GM12878 (cell line): Measurements from ENCODE around the gene TIPARP. TPM values are rescaled to one million over a fixed set of nuclear protein-coding genes. Genes with fewer than 3 reads are reported as not detected.

Experiments used
- ATAC-seq: fragments of 200-7000 bp; cut with Tn5 transposase; 3 replicates; pipeline ENCODE4 v1.9.1; 2020; ENCODE audit warnings: mild to moderate bottlenecking, moderate library complexity
- BruUV-seq: library from RNA; stranded (reverse); fragments of 400-500 nt; replicated peaks from 2 replicates; lab custom pipeline; 2021; lab: Mats Ljungman, UMichigan
- CTCF ChIA-PET: fragments of 300-600 bp; sonication (Branson Sonifier 250); formaldehyde crosslinking; extraction: SDS; loops from one replicate; lab custom pipeline; 2021; ENCODE audit warnings: inconsistent platforms; lab: Yijun Ruan, JAX
- POLR2A ChIA-PET: fragments of 350-600 bp; formaldehyde crosslinking; extraction: SDS; loops from one replicate; lab custom pipeline; 2021; ENCODE audit warnings: inconsistent platforms; lab: Charles Lee
- RAD21 ChIA-PET: fragments of 300-600 bp; sonication (Branson Sonifier 250); formaldehyde crosslinking; loops from one replicate; lab custom pipeline; 2023; ENCODE audit warnings: antibody characterized with exemption; ENCODE audit not compliant: unreplicated experiment; lab: Charles Lee
- SMC1A ChIA-PET: fragments of 300-600 bp; sonication (Branson Sonifier 250); formaldehyde crosslinking; loops from one replicate; lab custom pipeline; 2023; ENCODE audit not compliant: unreplicated experiment, uncharacterized antibody; lab: Charles Lee
- DNase-seq: peaks from one replicate; pipeline ENCODE4 v3.0.0-alpha.2; 2011; ENCODE audit warnings: low read depth, low spot score
- FAIRE-seq: peaks from 3 replicates; lab custom pipeline; 2011; peaks lifted over from hg19 to GRCh38; lab: Jason Lieb, UNC
- H2AFZ ChIP-seq: 2 replicates; pipeline ENCODE4 v1.6.0; 2011; ENCODE audit warnings: low read depth, low read length, control low read depth; ENCODE audit not compliant: control insufficient read depth
- H3K27ac ChIP-seq: 2 replicates; pipeline ENCODE4 v1.5.1; 2011; ENCODE audit warnings: control low read depth; ENCODE audit not compliant: control insufficient read depth, insufficient read depth
- H3K27me3 ChIP-seq, 2 experiments: replicated peaks in 1 of 2; 2 replicates each; pipeline versions ENCODE4 v1.6.0 to v1.6.1; 2011; ENCODE audit warnings: low read length in 1 of 2; ENCODE audit not compliant: control insufficient read depth in 2 of 2, insufficient read depth in 2 of 2
- H3K36me3 ChIP-seq, 2 experiments: 2 replicates each; pipeline ENCODE4 v1.5.1; 2011; ENCODE audit warnings: low read length in 1 of 2; ENCODE audit not compliant: control insufficient read depth in 2 of 2, insufficient read depth in 2 of 2
- H3K4me1 ChIP-seq: 2 replicates; pipeline ENCODE4 v1.6.1; 2011; ENCODE audit warnings: mild to moderate bottlenecking, low read length, moderate library complexity, mixed read lengths; ENCODE audit not compliant: control insufficient read depth, insufficient read depth
- H3K4me2 ChIP-seq: 2 replicates; pipeline ENCODE4 v1.6.0; 2011; ENCODE audit warnings: control low read depth; ENCODE audit not compliant: control insufficient read depth, insufficient read depth
- H3K4me3 ChIP-seq: fragments of 200-600 bp; sonication (generic); 2 replicates; pipeline ENCODE4 v1.5.1; 2016
- H3K79me2 ChIP-seq: 2 replicates; pipeline ENCODE4 v1.6.0; 2011; ENCODE audit warnings: low read length; ENCODE audit not compliant: control insufficient read depth, insufficient read depth
- H3K9ac ChIP-seq: 2 replicates; pipeline ENCODE4 v1.8.0; 2011; ENCODE audit warnings: low read length, control low read depth, mixed read lengths; ENCODE audit not compliant: control insufficient read depth, insufficient read depth
- H3K9me3 ChIP-seq: replicated peaks from 3 replicates; pipeline ENCODE4 v1.5.1; 2011; ENCODE audit warnings: mild to moderate bottlenecking, low read length; ENCODE audit not compliant: control insufficient read depth, insufficient read depth
- H4K20me1 ChIP-seq: 2 replicates; pipeline ENCODE4 v1.6.0; 2011; ENCODE audit not compliant: control insufficient read depth, insufficient read depth
- ESRRA ChIP-seq: IDR thresholded peaks from 2 replicates; pipeline ENCODE4 v1.6.1; 2012; ENCODE audit warnings: mild to moderate bottlenecking, low read length, improper control_type of control experiment
- GABPA ChIP-seq: IDR thresholded peaks from 2 replicates; pipeline ENCODE4 v1.6.1; 2014; ENCODE audit warnings: antibody characterized with exemption, low read depth, mild to moderate bottlenecking, inconsistent platforms
- SREBF1 ChIP-seq: IDR thresholded peaks from 2 replicates; pipeline ENCODE4 v1.6.1; 2012; ENCODE audit warnings: mild to moderate bottlenecking, low read length
- STAT1 ChIP-seq: fragments of 450-650 bp; conservative IDR thresholded peaks from 2 replicates; pipeline ENCODE4 v1.6.1; 2014; ENCODE audit warnings: antibody characterized with exemption, mild to moderate bottlenecking
- WGBS: methylation state at CpG from one replicate; pipeline ENCODE4 v1.1.6; 2016; ENCODE audit warnings: low lambda C conversion rate; ENCODE audit not compliant: insufficient replicate concordance, insufficient coverage; ENCODE audit errors: missing lambda C conversion rate; 5-methylcytosine and 5-hydroxymethylcytosine counted together
- in situ Hi-C: fragments of 300-500 bp; cut with MboI; formaldehyde crosslinking; loops from 9 replicates; pipeline ENCODE4 v1.14.3; 2018; ENCODE audit warnings: mixed read lengths
- intact Hi-C: fragments of 100-400 bp; cut with micrococcal nuclease; formaldehyde crosslinking; loops from one replicate; pipeline ENCODE4 v1.14.2; 2022; ENCODE audit not compliant: unreplicated experiment
- polyA plus RNA-seq, 11 experiments: library from polyadenylated mRNA; depleted of rRNA in 4 of 11; unstranded in 6 of 11; stranded (reverse) in 5 of 11; fragments of >200 nt; fragmentation: Nextera tagmentation in 4 of 11; fragmentation: Illumina TruSeq in 1 of 11; extraction: Ambion mirVana in 4 of 11; extraction: Trizol in 1 of 11; gene quantifications; 1 replicate in 1 of 11; 2 replicates in 10 of 11; pipeline versions ENCODE4 v1.2.1 to v1.2.3, GENCODE V29; 2011 to 2016; ENCODE audit warnings: inconsistent platforms in 2 of 11, missing spikeins in 2 of 11, low read depth in 1 of 11
- total RNA-seq, 4 experiments: library from RNA; depleted of rRNA in 3 of 4; stranded (reverse); fragments of >200 nt in 3 of 4; fragmentation: Illumina TruSeq in 1 of 4; extraction: Trizol in 1 of 4; gene quantifications; 2 replicates each; pipeline versions ENCODE4 v1.2.1 to v1.2.3, GENCODE V29; 2013 to 2021
- TF ChIP-seq, protein P1 (sequence below), 3 experiments: IDR thresholded peaks in 2 of 3; conservative IDR thresholded peaks in 1 of 3; 2 replicates each; pipeline ENCODE4 v1.5.1; 2011; ENCODE audit warnings: low read depth in 3 of 3, low read length in 3 of 3, mild to moderate bottlenecking in 3 of 3, control low read depth in 2 of 3, moderate library complexity in 2 of 3, inconsistent platforms in 1 of 3, mixed read lengths in 1 of 3; ENCODE audit not compliant: control insufficient read depth in 2 of 3, insufficient read depth in 1 of 3; ENCODE audit errors: extremely low read depth in 1 of 3
- TF ChIP-seq, protein P2 (sequence below): fragments of 450-650 bp; formaldehyde crosslinking; IDR thresholded peaks from 2 replicates; pipeline ENCODE4 v1.4.0; 2022; ENCODE audit warnings: mild to moderate bottlenecking, moderate library complexity
- TF ChIP-seq, protein P3 (sequence below): IDR thresholded peaks from 2 replicates; pipeline ENCODE4 v1.6.1; 2012; ENCODE audit warnings: improper control_type of control experiment, low read depth, low read length; ENCODE audit not compliant: insufficient replicate concordance
- TF ChIP-seq, protein P4 (sequence below): IDR thresholded peaks from 2 replicates; pipeline ENCODE4 v1.6.1; 2011; ENCODE audit warnings: borderline replicate concordance, low read depth, mild to moderate bottlenecking, moderate library complexity, low read length; ENCODE audit not compliant: insufficient read depth, poor library complexity, severe bottlenecking

The TIPARP gene
- total and polyA plus RNA-seq, 10 of the 15 experiments (the other 5 are each of a cell fraction or from before 2014, with no cell fraction given), result 3.2 to 21.5 (median 12.0) TPM

DNA sequence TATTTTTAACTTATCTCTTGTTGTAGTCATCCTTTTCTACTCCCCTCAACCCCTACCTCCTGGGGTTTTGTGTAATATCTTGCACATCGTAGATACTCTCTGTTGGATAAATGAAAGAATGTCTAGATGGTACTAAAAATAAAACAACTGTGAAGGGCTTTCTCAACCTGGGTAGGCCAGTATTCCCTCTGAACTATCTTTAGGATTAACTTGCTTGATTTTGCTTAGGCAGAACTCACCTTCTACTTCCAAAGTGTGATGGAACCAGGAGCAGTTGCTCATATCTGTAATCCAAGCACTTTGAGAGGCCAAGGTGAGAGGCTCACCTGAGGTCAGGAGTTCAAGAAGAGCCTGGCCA, 32.8 kb upstream of the TIPARP start:
- Histone ChIP-seq H3K4me1 (peaks cover 26% of the 10 kb centered on the region), H4K20me1 (no peaks in the 10 kb centered on the region), H3K4me2 (no peak overlapping the region), H3K79me2 (no peaks in the 10 kb centered on the region), H2AFZ (no peak overlapping the region), H3K27ac (no peak overlapping the region), H3K4me3 (no peak overlapping the region), H3K36me3 (no peaks in the 10 kb centered on the region), H3K9ac (no peak overlapping the region), H3K27me3 (no peaks in the 10 kb centered on the region), H3K9me3 (peaks cover under 1% of the 10 kb centered on the region; the same call in 1 of the 3 replicates)
- in situ Hi-C loops (no loop called here), intact Hi-C loops (no loop called here)
- DNase-seq, result no peak
- POLR2A ChIA-PET, result no interaction called here
- no peak for FAIRE-seq
- SMC1A ChIA-PET, result interaction anchor here (0.7 to 2.6 kb wide), 5 partner anchors 11 to 43 kb away, joined by 3 to 9 read pairs (median 3); no protein-coding TSS in a partner anchor
- no peak for ATAC-seq
- 68% methylated on average over 1 of the region's 1 CpG for WGBS
- no TSS peak for BruUV-seq
- RAD21 ChIA-PET, result no interaction called here
- CTCF ChIA-PET, result no interaction called here
- no peak for TF ChIP-seq ESRRA
- TF ChIP-seq STAT1, result no peak
- TF ChIP-seq, protein P1, sequence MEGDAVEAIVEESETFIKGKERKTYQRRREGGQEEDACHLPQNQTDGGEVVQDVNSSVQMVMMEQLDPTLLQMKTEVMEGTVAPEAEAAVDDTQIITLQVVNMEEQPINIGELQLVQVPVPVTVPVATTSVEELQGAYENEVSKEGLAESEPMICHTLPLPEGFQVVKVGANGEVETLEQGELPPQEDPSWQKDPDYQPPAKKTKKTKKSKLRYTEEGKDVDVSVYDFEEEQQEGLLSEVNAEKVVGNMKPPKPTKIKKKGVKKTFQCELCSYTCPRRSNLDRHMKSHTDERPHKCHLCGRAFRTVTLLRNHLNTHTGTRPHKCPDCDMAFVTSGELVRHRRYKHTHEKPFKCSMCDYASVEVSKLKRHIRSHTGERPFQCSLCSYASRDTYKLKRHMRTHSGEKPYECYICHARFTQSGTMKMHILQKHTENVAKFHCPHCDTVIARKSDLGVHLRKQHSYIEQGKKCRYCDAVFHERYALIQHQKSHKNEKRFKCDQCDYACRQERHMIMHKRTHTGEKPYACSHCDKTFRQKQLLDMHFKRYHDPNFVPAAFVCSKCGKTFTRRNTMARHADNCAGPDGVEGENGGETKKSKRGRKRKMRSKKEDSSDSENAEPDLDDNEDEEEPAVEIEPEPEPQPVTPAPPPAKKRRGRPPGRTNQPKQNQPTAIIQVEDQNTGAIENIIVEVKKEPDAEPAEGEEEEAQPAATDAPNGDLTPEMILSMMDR (IDR thresholded peaks at IDR 0.05 in 2 of 3, conservative IDR thresholded peaks at IDR 0.05 in 1 of 3; ENCODE audit: control insufficient read depth in 2 of 3, extremely low read depth in 1 of 3, insufficient read depth in 1 of 3, low read depth in 3 of 3, low read length in 3 of 3), result no peak
- no peak for TF ChIP-seq GABPA
- no peak for TF ChIP-seq SREBF1
- TF ChIP-seq, protein P2, sequence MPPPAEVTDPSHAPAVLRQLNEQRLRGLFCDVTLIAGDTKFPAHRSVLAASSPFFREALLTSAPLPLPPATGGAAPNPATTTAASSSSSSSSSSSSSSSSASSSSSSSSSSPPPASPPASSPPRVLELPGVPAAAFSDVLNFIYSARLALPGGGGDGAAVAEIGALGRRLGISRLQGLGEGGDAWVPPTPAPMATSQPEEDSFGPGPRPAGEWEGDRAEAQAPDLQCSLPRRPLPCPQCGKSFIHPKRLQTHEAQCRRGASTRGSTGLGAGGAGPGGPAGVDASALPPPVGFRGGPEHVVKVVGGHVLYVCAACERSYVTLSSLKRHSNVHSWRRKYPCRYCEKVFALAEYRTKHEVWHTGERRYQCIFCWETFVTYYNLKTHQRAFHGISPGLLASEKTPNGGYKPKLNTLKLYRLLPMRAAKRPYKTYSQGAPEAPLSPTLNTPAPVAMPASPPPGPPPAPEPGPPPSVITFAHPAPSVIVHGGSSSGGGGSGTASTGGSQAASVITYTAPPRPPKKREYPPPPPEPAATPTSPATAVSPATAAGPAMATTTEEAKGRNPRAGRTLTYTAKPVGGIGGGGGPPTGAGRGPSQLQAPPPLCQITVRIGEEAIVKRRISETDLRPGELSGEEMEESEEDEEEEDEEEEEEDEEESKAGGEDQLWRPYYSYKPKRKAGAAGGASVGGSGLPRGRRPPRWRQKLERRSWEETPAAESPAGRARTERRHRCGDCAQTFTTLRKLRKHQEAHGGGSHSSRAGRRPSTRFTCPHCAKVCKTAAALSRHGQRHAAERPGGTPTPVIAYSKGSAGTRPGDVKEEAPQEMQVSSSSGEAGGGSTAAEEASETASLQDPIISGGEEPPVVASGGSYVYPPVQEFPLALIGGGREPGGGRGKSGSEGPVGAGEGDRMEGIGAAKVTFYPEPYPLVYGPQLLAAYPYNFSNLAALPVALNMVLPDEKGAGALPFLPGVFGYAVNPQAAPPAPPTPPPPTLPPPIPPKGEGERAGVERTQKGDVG (CRISPR knock-in tag), result no peak
- TF ChIP-seq, protein P3, sequence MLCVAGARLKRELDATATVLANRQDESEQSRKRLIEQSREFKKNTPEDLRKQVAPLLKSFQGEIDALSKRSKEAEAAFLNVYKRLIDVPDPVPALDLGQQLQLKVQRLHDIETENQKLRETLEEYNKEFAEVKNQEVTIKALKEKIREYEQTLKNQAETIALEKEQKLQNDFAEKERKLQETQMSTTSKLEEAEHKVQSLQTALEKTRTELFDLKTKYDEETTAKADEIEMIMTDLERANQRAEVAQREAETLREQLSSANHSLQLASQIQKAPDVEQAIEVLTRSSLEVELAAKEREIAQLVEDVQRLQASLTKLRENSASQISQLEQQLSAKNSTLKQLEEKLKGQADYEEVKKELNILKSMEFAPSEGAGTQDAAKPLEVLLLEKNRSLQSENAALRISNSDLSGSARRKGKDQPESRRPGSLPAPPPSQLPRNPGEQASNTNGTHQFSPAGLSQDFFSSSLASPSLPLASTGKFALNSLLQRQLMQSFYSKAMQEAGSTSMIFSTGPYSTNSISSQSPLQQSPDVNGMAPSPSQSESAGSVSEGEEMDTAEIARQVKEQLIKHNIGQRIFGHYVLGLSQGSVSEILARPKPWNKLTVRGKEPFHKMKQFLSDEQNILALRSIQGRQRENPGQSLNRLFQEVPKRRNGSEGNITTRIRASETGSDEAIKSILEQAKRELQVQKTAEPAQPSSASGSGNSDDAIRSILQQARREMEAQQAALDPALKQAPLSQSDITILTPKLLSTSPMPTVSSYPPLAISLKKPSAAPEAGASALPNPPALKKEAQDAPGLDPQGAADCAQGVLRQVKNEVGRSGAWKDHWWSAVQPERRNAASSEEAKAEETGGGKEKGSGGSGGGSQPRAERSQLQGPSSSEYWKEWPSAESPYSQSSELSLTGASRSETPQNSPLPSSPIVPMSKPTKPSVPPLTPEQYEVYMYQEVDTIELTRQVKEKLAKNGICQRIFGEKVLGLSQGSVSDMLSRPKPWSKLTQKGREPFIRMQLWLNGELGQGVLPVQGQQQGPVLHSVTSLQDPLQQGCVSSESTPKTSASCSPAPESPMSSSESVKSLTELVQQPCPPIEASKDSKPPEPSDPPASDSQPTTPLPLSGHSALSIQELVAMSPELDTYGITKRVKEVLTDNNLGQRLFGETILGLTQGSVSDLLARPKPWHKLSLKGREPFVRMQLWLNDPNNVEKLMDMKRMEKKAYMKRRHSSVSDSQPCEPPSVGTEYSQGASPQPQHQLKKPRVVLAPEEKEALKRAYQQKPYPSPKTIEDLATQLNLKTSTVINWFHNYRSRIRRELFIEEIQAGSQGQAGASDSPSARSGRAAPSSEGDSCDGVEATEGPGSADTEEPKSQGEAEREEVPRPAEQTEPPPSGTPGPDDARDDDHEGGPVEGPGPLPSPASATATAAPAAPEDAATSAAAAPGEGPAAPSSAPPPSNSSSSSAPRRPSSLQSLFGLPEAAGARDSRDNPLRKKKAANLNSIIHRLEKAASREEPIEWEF, result no peak
- TF ChIP-seq, protein P4, sequence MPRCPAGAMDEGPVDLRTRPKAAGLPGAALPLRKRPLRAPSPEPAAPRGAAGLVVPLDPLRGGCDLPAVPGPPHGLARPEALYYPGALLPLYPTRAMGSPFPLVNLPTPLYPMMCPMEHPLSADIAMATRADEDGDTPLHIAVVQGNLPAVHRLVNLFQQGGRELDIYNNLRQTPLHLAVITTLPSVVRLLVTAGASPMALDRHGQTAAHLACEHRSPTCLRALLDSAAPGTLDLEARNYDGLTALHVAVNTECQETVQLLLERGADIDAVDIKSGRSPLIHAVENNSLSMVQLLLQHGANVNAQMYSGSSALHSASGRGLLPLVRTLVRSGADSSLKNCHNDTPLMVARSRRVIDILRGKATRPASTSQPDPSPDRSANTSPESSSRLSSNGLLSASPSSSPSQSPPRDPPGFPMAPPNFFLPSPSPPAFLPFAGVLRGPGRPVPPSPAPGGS, result no peak
